Measurements from ENCODE around the gene LRIF1.
A peak's percentile ranks its signal among the peaks of the same experiment; 100 is the strongest.
"Not testable (repeated sequence)": the region's sequence is repeated elsewhere in the genome, so short reads cannot be mapped to it uniquely, and the experiment has no call there.

Gene LRIF1

GRCh38 chr1:110936567-110936966 lies 27.2 kb downstream of the LRIF1 start:
- no peak for TF ChIP-seq CTCF (conservative IDR thresholded peaks at IDR 0.05; ENCODE audit: low read depth)
- ChIA-PET CTCF (no interaction called here), POLR2A (ENCODE audit: low non-redundant PET) (no interaction called here)
- no peak overlapping the region for H3K27ac ChIP-seq
- no peak for DNase-seq (ENCODE audit: low spot score)

- CTCF ChIA-PET; DNase-seq (ENCODE audit: low spot score); POLR2A ChIA-PET (ENCODE audit: low non-redundant PET); H3K27ac ChIP-seq: not testable (repeated sequence)
Observed at GRCh38 chr1:110931097-110931496, 32.6 kb downstream of the LRIF1 start.

- no peak overlapping the region for H3K27ac ChIP-seq
- no peak for DNase-seq (ENCODE audit: low spot score)
- POLR2A ChIA-PET (ENCODE audit: low non-redundant PET) = no interaction called here
- CTCF ChIA-PET = interaction anchor here (0.7 kb wide), 1 partner anchor 23 kb away, joined by 3 read pairs; no protein-coding TSS in a partner anchor
- no peak for TF ChIP-seq CTCF (conservative IDR thresholded peaks at IDR 0.05; ENCODE audit: low read depth)
Observed at GRCh38 chr1:110928904-110929303, 34.8 kb downstream of the LRIF1 start.

GRCh38 chr1:110928191-110928590 lies 35.5 kb downstream of the LRIF1 start:
- ChIA-PET CTCF (interaction anchor here (0.6 kb wide), 1 partner anchor 842 kb away, joined by 3 read pairs; no protein-coding TSS in a partner anchor), POLR2A (ENCODE audit: low non-redundant PET) (no interaction called here)
- H3K27ac ChIP-seq = no peak overlapping the region
- DNase-seq (ENCODE audit: low spot score) = no peak
- TF ChIP-seq CTCF (conservative IDR thresholded peaks at IDR 0.05; ENCODE audit: low read depth) = no peak

- CTCF ChIA-PET = no interaction called here
- H3K27ac ChIP-seq = no peak overlapping the region
- no peak for TF ChIP-seq CTCF (conservative IDR thresholded peaks at IDR 0.05; ENCODE audit: low read depth)
- peak; percentile 30 for DNase-seq (ENCODE audit: low spot score)
- POLR2A ChIA-PET (ENCODE audit: low non-redundant PET) = no interaction called here
Observed at GRCh38 chr1:110927484-110928075, 36.1 kb downstream of the LRIF1 start.

- no peak for TF ChIP-seq CTCF (conservative IDR thresholded peaks at IDR 0.05; ENCODE audit: low read depth)
- ChIA-PET POLR2A (ENCODE audit: low non-redundant PET) (no interaction called here), CTCF (no interaction called here)
- no peak for DNase-seq (ENCODE audit: low spot score)
- no peak overlapping the region for H3K27ac ChIP-seq
Observed at GRCh38 chr1:110921953-110922352, 41.8 kb downstream of the LRIF1 start.

GRCh38 chr1:110918016-110918415 lies 45.7 kb downstream of the LRIF1 start:
- no peak overlapping the region for H3K27ac ChIP-seq
- DNase-seq (ENCODE audit: low spot score) = no peak
- no peak for TF ChIP-seq CTCF (conservative IDR thresholded peaks at IDR 0.05; ENCODE audit: low read depth)
- ChIA-PET POLR2A (ENCODE audit: low non-redundant PET) (no interaction called here), CTCF (no interaction called here)

Measured in RWPE1 (cell line).